HG03378 (cell line): ENCODE data around the gene TP53INP2.
"Not testable (repeated sequence)": the region's sequence is repeated elsewhere in the genome, so short reads cannot be mapped to it uniquely, and the experiment has no call there.

Experiments used
- ATAC-seq: cut with Tn5 transposase; IDR thresholded peaks from one replicate; pipeline ENCODE4 v1.9.1; 2021; ENCODE audit warnings: mild to moderate bottlenecking, moderate library complexity; ENCODE audit not compliant: unreplicated experiment

TP53INP2 gene

DNA sequence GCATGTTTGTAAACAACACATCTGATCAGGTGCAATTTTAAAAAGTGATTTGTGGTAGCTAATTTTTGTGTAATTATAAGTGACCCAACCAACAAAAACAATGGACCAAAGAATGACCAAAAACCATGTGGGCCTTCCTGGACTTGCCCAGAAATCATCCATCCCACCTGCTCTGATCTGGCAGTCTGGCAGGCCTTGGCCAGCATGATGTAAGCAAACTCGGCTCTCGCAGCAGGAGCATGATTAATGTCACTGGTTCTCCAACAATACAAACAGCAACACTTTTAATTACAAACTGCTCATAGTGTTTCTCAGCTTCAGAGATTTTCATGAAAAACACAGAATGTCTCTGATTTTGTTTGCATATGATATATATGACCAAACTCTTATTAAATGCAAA lies 16.1 kb downstream of the TP53INP2 start:
- ATAC-seq: no peak

DNA sequence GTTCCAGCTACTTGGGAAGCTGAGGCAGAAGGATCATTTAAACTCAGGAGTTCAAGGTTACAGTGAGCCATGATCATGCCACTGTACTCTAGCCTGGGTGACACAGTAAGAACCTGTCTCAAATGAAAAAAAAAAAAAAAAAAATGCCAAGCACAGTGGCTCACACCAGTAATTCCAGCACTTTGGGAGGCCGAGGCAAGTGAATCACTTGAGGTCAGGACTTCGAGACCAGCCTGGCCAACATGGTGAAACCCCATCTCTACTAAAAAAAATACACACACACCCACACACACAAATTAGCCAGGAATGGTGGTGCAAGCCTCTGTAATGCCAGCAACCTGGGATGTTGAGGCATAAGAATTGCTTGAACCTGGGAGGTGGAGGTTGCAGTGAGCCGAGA lies 18.4 kb downstream of the TP53INP2 start:
- ATAC-seq: not testable (repeated sequence)

GRCh38 chr20:34724172-34724571 lies 20.0 kb downstream of the TP53INP2 start:
- no peak for ATAC-seq

- ATAC-seq: no peak
Observed at GRCh38 chr20:34729416-34729815, 25.3 kb downstream of the TP53INP2 start.

- no peak for ATAC-seq
Observed at GRCh38 chr20:34732523-34732922, 28.4 kb downstream of the TP53INP2 start.

GRCh38 chr20:34736106-34736735 lies 32.1 kb downstream of the TP53INP2 start:
- no peak for ATAC-seq

- no peak for ATAC-seq
Observed at GRCh38 chr20:34743039-34743438, 38.9 kb downstream of the TP53INP2 start.

GRCh38 chr20:34744340-34744739 lies 40.2 kb downstream of the TP53INP2 start:
- no peak for ATAC-seq

DNA sequence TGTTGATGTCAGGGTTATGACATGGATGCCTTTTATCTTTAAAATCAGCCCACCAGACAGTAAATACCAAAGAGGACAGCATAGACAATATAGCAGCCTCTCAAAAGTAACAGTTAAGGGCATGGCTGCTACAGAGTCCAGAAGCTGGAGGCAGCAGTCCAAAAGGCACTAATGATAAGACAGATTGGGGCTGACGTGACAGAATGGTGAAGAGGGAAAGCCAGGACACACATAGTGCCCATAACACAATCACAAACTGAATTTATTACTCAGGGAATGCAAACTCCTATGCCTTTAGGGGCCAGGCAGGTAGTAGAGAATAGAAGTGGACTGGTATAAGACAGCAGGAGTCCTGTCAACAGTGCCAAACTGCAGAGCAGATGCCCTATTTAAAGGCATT lies 40.7 kb downstream of the TP53INP2 start:
- no peak for ATAC-seq

DNA sequence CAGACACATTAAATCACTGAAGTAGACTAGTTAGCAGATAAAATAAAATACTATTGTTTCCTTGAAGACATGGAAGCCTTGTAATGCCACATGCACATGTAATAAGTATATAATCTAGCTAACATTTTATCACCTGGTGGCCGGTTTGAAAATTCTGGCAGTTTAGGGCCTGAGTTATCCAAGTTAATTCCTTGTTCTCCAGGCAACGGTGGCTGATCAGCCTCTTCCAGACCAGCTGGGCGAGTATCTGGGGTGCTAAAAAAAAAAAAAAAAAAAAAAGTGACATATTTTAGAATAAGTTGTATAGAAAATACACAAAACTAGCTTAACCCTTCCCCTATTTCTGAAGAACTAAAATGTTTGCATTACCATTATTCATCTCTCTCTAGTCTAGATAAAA lies 42.5 kb downstream of the TP53INP2 start:
- no peak for ATAC-seq

- no peak for ATAC-seq
Observed at GRCh38 chr20:34747479-34747878, 43.3 kb downstream of the TP53INP2 start.

DNA sequence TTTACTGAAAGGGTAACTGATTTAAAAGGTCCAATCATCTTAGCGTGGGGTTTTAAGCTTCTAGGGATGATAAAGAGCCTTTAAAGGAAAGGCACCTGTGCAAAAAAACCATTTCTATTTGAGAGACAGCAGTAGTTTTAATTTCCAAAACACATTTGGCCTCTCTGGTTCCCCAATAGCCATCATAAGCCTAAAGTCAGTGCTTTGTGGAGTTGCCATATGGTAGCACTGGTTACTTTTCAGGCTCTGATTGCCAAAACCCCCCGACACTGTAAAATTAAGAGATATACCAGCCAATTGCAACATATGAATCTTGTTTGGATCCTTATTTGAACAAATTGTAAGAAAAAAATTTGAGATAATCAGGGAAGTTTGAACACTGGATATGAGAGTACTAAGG lies 44.6 kb downstream of the TP53INP2 start:
- no peak for ATAC-seq

GRCh38 chr20:34750484-34750883 lies 46.3 kb downstream of the TP53INP2 start:
- no peak for ATAC-seq

- no peak for ATAC-seq
Observed at GRCh38 chr20:34751453-34751852, 47.3 kb downstream of the TP53INP2 start.

DNA sequence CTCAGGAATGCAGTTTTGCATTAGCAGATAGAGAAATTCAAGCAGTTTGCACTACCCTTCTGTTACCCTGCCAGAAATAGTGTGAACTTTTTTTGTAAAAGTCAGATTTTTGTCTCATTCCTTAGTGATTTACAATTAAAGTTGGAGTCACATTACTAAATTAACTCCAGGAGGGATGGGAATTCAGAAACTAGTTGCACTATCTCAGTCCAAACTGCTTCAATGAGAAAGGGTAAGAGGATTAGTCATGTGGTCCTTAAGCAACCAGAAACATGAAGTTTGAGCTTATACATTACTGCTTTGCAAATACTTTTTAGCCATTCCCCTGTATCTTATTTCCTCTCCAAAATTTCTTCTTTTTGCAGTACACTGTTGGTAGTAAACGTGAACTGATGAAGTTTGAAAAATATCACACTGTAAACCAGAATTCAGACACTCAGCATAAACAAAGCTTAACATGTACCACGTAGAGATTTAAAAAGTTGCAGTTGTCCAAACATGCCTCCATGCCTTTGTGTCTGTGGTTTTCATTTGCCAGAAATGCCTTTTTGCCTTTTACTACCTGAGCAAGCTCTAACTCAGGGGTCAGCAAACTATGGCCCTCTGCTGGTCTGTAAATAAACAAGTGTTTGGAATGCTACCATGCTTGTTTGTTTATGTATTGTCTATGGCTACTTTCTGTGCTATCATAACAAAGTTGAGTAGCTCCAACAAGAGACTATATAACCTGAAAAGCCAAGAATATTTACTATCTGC lies 49.7 kb downstream of the TP53INP2 start:
- no peak for ATAC-seq

DNA sequence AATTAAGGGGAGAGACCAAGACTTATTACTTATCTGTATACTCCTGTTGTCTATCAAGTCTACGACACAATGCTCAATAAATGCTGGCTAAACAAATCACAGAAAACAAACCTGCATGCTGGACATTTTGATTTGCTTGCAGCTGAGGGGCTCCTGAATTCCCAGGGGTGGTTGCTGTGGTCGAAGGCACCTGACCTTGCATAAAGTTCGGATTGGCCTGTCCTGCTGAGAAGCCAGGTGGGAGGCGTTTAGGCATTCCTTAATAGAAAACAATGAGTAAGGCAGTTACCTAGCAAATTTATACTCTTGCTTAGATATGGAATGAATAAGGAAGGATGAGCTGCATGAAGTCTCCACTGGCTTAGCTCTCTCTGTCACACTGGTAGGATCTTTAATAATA lies 50.5 kb downstream of the TP53INP2 start:
- no peak for ATAC-seq

- ATAC-seq: no peak
Observed at GRCh38 chr20:34755367-34755766, 51.2 kb downstream of the TP53INP2 start.

DNA sequence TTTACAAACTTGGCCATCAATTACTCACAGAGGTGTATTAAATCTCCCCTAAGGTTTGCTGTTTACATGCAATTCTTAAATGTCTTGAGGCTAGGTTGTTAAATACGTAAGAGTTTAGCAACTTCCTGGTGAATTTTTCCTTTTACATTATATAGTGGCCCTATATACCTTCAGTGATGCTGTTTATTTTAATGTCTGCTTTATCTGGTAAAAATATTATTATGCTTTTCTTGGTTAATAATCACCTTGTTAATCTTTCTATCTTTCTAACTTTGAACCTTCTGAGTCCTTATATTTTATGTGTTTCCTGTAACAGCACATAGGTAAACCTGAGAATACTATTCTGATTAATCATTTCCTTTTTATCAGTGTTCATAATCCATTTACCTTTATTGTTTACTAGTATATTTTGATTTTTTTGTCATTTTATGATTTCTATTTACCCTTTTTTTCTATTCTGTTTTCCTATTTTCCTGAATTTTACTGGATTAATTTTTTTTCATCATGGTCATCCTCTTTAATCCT lies 57.9 kb downstream of the TP53INP2 start:
- ATAC-seq: no peak
